Activated T-helper 1 cell treated with Interleukin-2 at 50 U/mL for 16 hours (primary cell): ENCODE results near the gene TMCO6.
"Not testable (repeated sequence)": the region's sequence is repeated elsewhere in the genome, so short reads cannot be mapped to it uniquely, and the experiment has no call there.

ENCODE experiments used
- DNase-seq: peaks from one replicate; pipeline ENCODE4 v3.0.0-alpha.2; 2020; ENCODE audit warnings: low read depth

TMCO6 gene

GRCh38 chr5:140639148-140639981 lies at the start of gene TMCO6:
TSS of gene TMCO6 (plus strand) at chr5:140639451. CDS start at chr5:140639528, 77 bp downstream.
- peak; percentile 96 for DNase-seq

GRCh38 chr5:140590861-140591260 lies 48.4 kb upstream of the TMCO6 start:
- DNase-seq: no peak

GRCh38 chr5:140591747-140592372 lies 47.4 kb upstream of the TMCO6 start:
- DNase-seq: no peak

DNA sequence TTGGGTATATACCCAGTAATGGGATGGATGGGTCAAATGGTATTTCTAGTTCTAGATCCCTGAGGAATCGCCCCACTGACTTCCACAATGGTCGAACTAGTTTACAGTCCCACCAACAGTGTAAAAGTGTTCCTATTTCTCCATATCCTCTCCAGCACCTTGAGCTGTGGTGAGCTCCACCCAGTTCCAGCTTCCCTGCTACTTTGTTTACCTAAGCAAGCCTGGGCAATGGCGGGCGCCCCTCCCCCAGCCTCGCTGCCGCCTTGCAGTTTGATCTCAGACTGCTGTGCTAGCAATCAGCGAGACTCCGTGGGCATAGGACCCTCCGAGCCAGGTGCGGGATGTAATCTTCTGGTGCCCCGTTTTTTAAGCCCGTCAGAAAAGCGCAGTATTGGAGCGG lies 46.2 kb upstream of the TMCO6 start:
- not testable (repeated sequence) for DNase-seq

DNA sequence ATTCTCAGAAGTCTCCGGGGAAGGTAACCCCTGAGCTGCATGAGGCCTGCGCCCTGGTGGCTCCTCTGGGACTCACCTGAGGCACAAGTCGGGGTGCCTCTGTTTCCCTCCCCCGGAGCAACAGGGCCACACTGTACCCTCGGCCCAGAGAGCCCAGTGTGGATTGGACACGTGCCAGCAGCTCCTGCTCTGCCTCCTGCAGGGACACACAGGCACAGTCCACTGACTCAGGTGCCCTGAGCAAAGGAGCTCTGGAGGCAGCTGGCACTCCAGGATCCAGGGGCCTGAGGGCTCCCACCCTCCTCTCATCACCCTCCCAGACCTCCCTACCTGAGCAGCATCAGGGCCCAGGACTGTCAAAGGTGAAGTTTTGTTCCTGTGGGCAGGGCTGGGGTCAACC lies 45.1 kb upstream of the TMCO6 start:
- DNase-seq: no peak

DNA sequence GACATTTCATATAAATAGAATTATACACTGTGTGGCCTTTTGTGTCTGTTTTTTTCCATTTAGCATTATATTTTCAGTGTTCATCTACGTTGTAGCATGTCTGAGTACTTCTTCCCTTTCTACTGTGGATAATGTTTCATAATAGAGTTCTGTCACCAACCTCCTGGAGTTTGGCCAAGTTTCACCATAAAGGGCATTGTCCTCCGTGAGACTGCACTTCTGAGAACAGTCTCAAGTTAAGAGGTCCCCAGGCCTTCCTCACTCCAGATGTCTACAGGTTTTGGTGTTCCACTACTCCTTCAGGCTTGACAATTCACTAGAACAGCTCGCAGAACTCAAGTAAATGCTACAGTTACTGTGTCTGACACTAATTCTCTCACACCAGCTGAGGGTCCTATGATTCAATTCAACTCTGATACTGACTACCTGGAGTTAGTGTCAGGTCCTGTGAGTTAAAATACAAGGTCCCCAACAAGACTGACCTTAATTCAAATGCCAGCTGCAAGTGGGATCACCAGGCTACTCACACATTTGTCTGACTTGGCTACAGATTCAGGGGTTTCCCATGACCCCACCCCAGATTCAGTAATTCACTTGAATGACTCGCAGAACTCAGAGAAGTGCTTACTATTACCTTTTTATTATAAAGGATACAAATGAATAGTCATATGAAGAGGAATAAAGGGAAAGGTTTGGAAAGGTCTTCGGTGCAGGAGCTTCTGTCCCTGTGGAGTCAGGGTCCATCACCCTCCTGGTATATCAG lies 43.5 kb upstream of the TMCO6 start:
- DNase-seq: no peak

GRCh38 chr5:140596321-140596741 lies 42.9 kb upstream of the TMCO6 start:
- no peak for DNase-seq

GRCh38 chr5:140598836-140599235 lies 40.4 kb upstream of the TMCO6 start:
- DNase-seq: no peak

DNA sequence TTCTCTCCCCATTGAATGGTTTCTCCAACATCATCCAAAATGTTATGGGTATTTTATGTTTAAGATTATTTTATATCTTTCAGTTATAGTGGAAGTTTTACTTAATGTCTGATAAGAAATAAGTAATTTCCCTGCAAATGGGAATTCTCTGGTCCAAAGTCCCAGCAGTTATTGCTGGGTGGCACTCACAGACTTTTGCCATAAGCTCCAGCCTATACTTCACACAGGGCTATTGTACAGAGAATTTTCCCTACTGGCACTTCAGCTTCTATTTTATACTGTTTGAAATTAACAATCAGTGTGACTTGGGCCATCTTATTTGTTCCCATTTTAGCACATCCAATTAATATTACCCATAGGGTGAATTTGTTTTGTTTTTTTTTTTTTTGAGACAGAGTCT lies 39.2 kb upstream of the TMCO6 start:
- DNase-seq: no peak

GRCh38 chr5:140602147-140602546 lies 37.1 kb upstream of the TMCO6 start:
- no peak for DNase-seq

DNA sequence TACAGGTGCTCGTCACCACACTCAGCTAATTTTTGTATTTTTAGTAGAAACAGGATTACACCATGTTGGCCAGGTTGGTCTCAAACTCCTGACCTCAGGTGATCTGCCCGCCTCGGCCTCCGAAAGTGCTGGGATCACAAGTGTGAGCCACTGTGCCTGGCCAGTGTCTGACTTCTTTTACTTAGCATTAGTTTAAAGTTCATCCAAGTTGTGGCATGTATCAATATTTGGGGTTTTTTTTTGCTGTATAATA lies 35.9 kb upstream of the TMCO6 start:
- not testable (repeated sequence) for DNase-seq

DNA sequence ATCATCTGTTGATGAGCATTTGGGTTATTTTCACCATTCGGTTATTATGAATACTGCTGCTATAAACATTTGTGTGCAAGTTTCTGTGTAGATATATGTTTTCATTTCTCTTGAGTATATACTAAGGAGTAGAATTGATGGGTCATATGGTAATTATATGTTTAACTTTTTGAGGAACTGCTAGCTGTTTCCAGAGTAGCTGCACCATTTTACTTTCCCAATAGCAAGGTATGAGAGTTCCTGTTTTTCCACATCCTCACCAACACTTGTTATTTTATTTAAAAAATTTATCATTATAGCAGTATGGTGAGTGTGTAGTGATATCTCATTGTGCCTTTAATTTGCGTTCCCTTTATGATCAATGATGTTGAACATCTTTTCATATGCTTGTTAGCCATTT lies 35.5 kb upstream of the TMCO6 start:
- no peak for DNase-seq

DNA sequence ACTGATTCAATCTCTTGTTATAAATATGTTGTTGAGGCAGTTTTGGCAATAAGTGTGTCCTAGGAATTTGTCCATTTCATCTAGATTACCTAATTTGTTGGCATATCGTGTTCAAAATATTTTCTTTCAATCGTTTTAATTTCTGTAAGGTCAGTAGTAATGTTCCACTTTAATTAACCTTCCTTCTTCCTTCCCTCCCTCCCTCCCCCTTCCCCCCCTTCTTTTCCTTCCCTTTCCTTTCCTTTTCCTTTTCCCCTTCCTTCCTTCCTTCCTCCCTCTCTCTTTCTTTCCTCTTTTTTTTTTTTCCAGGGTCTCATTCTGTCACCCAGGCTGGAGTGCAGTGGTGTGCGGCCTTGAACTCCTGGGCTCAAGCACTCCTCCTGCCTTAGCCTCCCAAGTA lies 33.4 kb upstream of the TMCO6 start:
- DNase-seq: no peak

DNA sequence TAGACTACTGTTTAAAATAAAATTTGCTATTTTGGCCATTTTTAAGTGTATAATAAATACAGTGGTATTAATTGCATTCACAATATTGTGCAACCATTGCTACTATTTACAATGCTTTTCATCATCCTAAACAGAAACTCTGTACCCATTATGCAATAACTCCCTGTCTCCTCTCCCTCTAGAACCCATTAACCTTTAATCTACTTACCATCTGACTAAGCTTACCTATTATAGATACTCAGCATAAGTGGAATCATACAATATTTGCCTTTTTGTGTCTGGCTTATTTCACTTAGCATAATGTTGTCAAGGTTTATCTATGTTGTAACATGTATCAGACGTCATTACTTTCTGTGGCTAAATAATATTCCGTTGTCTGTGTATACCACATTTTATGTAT lies 32.2 kb upstream of the TMCO6 start:
- DNase-seq: no peak

GRCh38 chr5:140608722-140609121 lies 30.5 kb upstream of the TMCO6 start:
- no peak for DNase-seq

- no peak for DNase-seq
Measured at GRCh38 chr5:140609126-140609525, 30.1 kb upstream of the TMCO6 start.

GRCh38 chr5:140611020-140611521 lies 28.2 kb upstream of the TMCO6 start:
- DNase-seq: no peak

DNA sequence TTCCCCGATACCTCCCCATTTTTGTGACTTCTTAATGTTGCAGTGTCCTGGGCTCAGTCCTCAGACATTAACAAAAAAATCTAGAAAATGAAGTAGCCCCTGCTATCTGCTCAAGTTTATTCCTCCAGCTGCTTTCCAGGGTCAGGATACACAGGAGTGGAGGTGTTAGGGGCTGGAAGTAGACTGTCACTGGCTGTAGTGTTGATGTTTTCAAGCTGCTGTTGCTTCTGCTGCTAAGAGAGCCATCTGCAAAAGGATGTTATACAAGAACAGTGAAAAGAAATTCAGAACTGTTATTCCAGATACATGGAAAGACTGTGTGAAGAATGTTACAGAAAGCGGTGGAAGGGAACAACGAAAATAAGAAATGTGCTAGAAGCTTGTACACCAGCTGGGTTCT lies 16.9 kb upstream of the TMCO6 start:
- no peak for DNase-seq

DNA sequence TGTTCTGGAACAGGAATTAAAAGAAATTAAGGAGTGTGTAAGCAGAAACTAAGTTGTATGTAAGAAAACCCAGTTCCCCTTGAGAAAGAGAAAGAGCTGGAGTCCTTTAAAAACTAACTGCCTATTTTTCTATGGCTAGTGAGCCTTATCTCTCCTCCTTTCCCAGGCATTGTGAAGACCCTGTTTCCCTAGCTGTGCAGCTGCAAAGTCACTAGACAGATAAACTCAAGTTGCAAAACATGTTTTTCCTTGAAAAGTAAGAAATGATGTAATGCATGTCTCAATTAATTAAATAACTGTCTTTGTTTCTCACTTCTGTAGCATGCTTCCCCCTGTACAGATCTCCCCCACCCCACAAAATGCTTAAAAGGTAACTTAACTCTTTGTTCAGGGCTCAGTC lies 16.2 kb upstream of the TMCO6 start:
- DNase-seq: not testable (repeated sequence)

- not testable (repeated sequence) for DNase-seq
Measured at GRCh38 chr5:140624886-140625285, 14.4 kb upstream of the TMCO6 start.

DNA sequence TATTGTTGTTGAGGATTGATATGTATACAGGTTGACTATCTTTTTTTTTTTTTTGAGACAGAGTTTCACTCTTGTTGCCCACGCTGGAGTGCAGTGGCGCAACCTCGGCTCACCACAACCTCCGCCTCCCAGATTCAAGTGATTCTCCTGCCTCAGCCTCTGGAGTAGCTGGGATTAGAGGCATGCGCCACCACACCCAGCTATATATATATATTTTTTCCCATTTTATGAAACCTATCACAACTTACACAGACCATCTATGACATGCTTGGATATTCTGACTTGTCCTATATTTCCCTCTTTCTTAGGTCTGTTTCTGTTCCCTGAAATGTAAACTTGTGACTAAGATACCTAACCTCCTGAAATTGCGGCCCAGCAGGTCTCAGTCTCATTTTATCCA lies 11.3 kb upstream of the TMCO6 start:
- DNase-seq: no peak

- DNase-seq: no peak
Measured at GRCh38 chr5:140628711-140629110, 10.5 kb upstream of the TMCO6 start.
